ENCODE results near the gene TMEM126A. TPM values are rescaled to one million over a fixed set of nuclear protein-coding genes. Genes with fewer than 3 reads are reported as not detected.
A peak's percentile ranks its signal among the peaks of the same experiment; 100 is the strongest.

TMEM126A gene
- total and polyA plus RNA-seq, 2 of the 8 experiments (the other 6 are each of a cell fraction or from before 2014, with no cell fraction given) = 33.7 to 58.7 TPM

DNA sequence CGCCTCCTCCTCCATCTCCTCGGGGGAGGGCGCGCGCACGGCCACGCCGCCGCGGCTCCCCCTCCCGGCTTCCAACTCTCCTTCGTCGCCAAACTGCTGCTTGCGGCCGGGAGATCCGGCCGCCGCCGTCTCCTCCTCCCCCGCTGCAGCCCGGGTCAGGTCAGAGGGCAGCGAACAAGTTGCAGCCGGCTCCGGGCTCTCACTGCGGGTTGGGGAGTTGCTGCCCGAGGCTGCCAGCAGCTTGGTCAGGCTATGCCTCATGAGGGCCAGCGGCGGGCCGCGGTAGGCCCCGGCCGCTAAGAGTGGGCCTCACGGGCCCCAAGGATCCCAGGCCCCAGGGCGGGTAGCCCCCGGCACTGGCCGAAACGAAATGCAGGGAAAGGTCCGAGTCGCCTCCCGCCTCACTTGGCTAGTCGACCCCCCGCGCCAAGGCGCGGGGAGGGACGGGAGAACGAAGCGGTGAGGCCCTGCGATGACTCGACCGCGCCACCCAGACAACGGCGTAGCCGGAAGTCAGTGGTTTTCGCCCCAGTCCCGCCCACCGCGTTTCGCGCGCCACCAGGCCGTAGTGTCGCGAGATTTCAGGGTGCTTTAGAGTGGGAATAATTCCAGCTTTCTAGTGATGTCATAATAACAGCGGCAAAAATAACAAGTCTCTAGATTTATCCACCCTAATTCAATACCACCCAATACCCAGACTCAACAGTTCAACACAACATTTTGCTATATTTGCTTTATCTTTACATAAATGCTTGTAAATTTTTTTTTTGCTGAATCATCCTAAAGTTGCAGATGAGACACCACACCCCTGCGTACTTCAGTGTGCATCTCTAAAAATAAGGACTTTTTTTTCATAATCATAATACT is 17.1 kb downstream of the TMEM126A start, which contains the start of gene CREBZF:
Gene CREBZF, minus strand, starts transcription at position 515 of the 867 bp plus-strand sequence. Its CDS starts 254 bp downstream, at position 261.
- Histone ChIP-seq H3K14ac (ENCODE audit: insufficient read length) (no peak within 1 kb of the TSS), H3K56ac (replicated peaks; ENCODE audit: insufficient read length, low read depth, low read length) (peak within 1 kb of the TSS; percentile 87), H3K79me2 (ENCODE audit: control insufficient read depth in 1 of 2, insufficient read depth in 2 of 2, low read length in 2 of 2) (peaks cover 21 to 50% of the 10 kb centered on the region in 2 experiments), H3K4me1 (replicated peaks in 1 of 4; ENCODE audit: control insufficient read depth in 3 of 4, insufficient read depth in 4 of 4, low read length in 3 of 4) (peaks cover 0 to 3% (median 0%) of the 10 kb centered on the region in 4 experiments; a peak in 3 of 7 replicates), H2BK15ac (ENCODE audit: low read length) (no peak within 1 kb of the TSS), H3K27ac (ENCODE audit: low read depth, low read length) (peak within 1 kb of the TSS; percentile 90), H2AK5ac (ENCODE audit: low read depth, low read length) (no peak within 1 kb of the TSS), H3K9me3 (ENCODE audit: insufficient read depth in 2 of 2, low read depth in 1 of 2, low read length in 1 of 2) (no peaks in the 10 kb centered on the region), H4K5ac (ENCODE audit: insufficient read length, low read depth, low read length) (peak within 1 kb of the TSS; percentile 92), H2AFZ (ENCODE audit: low read length) (peak within 1 kb of the TSS; percentile 95; the same call in 1 of the 2 replicates), H3K23me2 (ENCODE audit: low read depth, low read length) (peaks cover 3% of the 10 kb centered on the region; the same call in 1 of the 2 replicates), H4K91ac (replicated peaks; ENCODE audit: insufficient read length, low read length) (no peak within 1 kb of the TSS), H3K4me3 (ENCODE audit: extremely low read depth in 1 of 4, insufficient read depth in 2 of 4, low read depth in 3 of 4, low read length in 4 of 4) (peak within 1 kb of the TSS; percentile 81 to 98 (median 92)), H3K9ac (replicated peaks in 1 of 4; ENCODE audit: extremely low read depth in 1 of 4, low read depth in 3 of 4, low read length in 3 of 4) (peak within 1 kb of the TSS; percentile 95 to 97 (median 96)), H3K18ac (ENCODE audit: extremely low read depth, low read length) (peak within 1 kb of the TSS; percentile 89), H2BK12ac (ENCODE audit: low read depth, low read length) (no peak within 1 kb of the TSS), H4K8ac (ENCODE audit: extremely low read depth, insufficient read depth, low read length) (peak within 1 kb of the TSS; percentile 99), H2BK5ac (ENCODE audit: low read depth, low read length) (peak within 1 kb of the TSS; percentile 78), H3K79me1 (ENCODE audit: low read depth, low read length) (no peaks in the 10 kb centered on the region), H3K36me3 (ENCODE audit: control insufficient read depth in 2 of 4, insufficient read depth in 4 of 4, low read length in 3 of 4) (peaks cover 0 to 28% (median 7%) of the 10 kb centered on the region in 4 experiments; a peak in 4 of 8 replicates), H3K23ac (ENCODE audit: insufficient read length) (no peak within 1 kb of the TSS), H2BK120ac (replicated peaks; ENCODE audit: low read depth, low read length) (no peak within 1 kb of the TSS), H4K20me1 (replicated peaks in 1 of 2; ENCODE audit: control insufficient read depth in 1 of 2, insufficient read depth in 2 of 2, low read length in 2 of 2) (peaks cover 15 to 20% of the 10 kb centered on the region in 2 experiments), H2BK20ac (ENCODE audit: low read length) (no peak within 1 kb of the TSS), H3K4me2 (ENCODE audit: insufficient read depth in 1 of 2, low read depth in 2 of 2, low read length in 2 of 2) (peak within 1 kb of the TSS; percentile 74 to 97), H3K4ac (replicated peaks; ENCODE audit: insufficient read length, low read depth, low read length) (no peak within 1 kb of the TSS), H3K27me3 (replicated peaks in 1 of 4; ENCODE audit: control insufficient read depth in 3 of 4, extremely low read depth in 1 of 4, insufficient read depth in 3 of 4, low read length in 3 of 4) (no peaks in the 10 kb centered on the region)
- POLR2A ChIA-PET (ENCODE audit: partially characterized antibody) = interaction anchor here (0.8 to 9.9 kb wide), 19 partner anchors 8 to 630 kb away, joined by 3 to 105 read pairs (median 4); partner anchors contain the start of genes CCDC83, DLG2, TMEM126A and TMEM126B
- DNase-seq (ENCODE audit: low read depth in 1 of 2, low spot score in 2 of 2) = peak; percentile 69 to 95
- WGBS, 2 experiments (ENCODE audit: extremely low coverage in 1 of 2, insufficient coverage in 1 of 2, insufficient read length in 1 of 2, insufficient replicate concordance in 2 of 2, low coverage in 1 of 2, low lambda C conversion rate in 2 of 2, missing lambda C conversion rate in 1 of 2) = 3% methylated on average over 50 of the region's 67 CpGs; no CpG with 5 or more reads in 1 of the 2 experiments
- CTCF ChIA-PET (ENCODE audit: partially characterized antibody) = interaction anchor here (0.6 to 3.2 kb wide), 3 partner anchors 15 to 190 kb away, joined by 3 to 6 read pairs (median 4); partner anchors contain the start of gene CCDC83
- peak; percentile 7 for FAIRE-seq
- TF ChIP-seq SP1 (IDR thresholded peaks at IDR 0.05; ENCODE audit: low read depth, low read length) = no peak
- TF ChIP-seq JUN (IDR thresholded peaks at IDR 0.05; ENCODE audit: low read depth, low read length) = no peak
- TF ChIP-seq TAF7 (optimal IDR thresholded peaks at IDR 0.05; ENCODE audit: borderline replicate concordance, low read depth, low read length) = peak; percentile 84
- no peak for TF ChIP-seq SIX5 (IDR thresholded peaks at IDR 0.05; ENCODE audit: low read depth, low read length)
- TF ChIP-seq SP4 (IDR thresholded peaks at IDR 0.05; ENCODE audit: low read length) = no peak; the same call in 1 of the 2 replicates
- TF ChIP-seq NRF1 (IDR thresholded peaks at IDR 0.05; ENCODE audit: low read depth, low read length) = no peak
- no peak; the same call in 1 of the 2 replicates for TF ChIP-seq GTF2F1 (IDR thresholded peaks at IDR 0.05; ENCODE audit: borderline replicate concordance, low read depth, low read length)
- peak; percentile 97 for TF ChIP-seq MAFK (IDR thresholded peaks at IDR 0.05; ENCODE audit: low read depth, low read length)
- TF ChIP-seq ZNF274 (IDR thresholded peaks at IDR 0.05; ENCODE audit: borderline replicate concordance, extremely low read depth, low read length) = no peak
- TF ChIP-seq SRF (IDR thresholded peaks at IDR 0.05; ENCODE audit: low read depth, low read length) = no peak
- TF ChIP-seq SAP30 (IDR thresholded peaks at IDR 0.05; ENCODE audit: insufficient read depth, insufficient replicate concordance, low read length) = no peak
- no peak for TF ChIP-seq RFX5 (IDR thresholded peaks at IDR 0.05; ENCODE audit: borderline replicate concordance, low read depth, low read length)
